ENCODE measurements around the gene RPP38. TPM values are rescaled to one million over a fixed set of nuclear protein-coding genes. Genes with fewer than 3 reads are reported as not detected.

Gene RPP38
- total and polyA plus RNA-seq, 2 of the 8 experiments (the other 6 are each of a cell fraction or from before 2014, with no cell fraction given) = 20.8 to 23.3 TPM

GRCh38 chr10:15141136-15142054 is 44.2 kb downstream of the RPP38 start (continued):
- TF ChIP-seq CTCF (IDR thresholded peaks at IDR 0.05; ENCODE audit: control extremely low read depth in 1 of 3, insufficient read depth in 1 of 3, low read depth in 1 of 3, low read length in 3 of 3) (no peak), USF2 (IDR thresholded peaks at IDR 0.05; ENCODE audit: low read length) (no peak), RNF2 (IDR thresholded peaks at IDR 0.05; ENCODE audit: borderline replicate concordance, low read depth, low read length, missing control alignments, poor library complexity, severe bottlenecking) (no peak), NRF1 (IDR thresholded peaks at IDR 0.05; ENCODE audit: low read depth, low read length) (no peak), POU5F1 (IDR thresholded peaks at IDR 0.05; ENCODE audit: low read depth, low read length) (no peak)
